Measurements from ENCODE around the gene SLC24A3. TPM values are rescaled to one million over a fixed set of nuclear protein-coding genes. Genes with fewer than 3 reads are reported as not detected.

The SLC24A3 gene
- total RNA-seq, 4 donors from 2014 or later: 4.2 to 6.4 (median 5.6) TPM

DNA sequence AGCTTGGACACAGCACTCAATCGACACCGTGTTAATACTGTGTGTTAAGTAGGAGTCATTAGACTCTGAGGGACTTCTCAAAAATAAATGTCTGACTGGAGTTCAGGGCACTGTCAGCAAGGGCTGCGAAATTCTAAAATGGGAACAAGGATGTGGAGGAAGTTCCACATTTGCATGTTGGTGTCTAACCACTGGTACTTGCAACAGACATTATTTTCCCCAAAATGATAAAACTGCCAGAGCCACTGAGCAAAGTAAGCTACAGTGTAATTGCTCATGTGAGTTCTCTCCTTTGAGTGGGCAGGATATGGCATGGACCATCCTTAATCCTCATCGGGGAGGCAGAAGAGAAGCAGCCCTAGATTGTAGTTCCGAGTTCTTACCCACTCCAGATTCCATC, 215.9 kb downstream of the SLC24A3 start:
- no peaks in the 10 kb centered on the region for H3K36me3 ChIP-seq
- no peak for DNase-seq (ENCODE audit: low spot score in 2 of 2)
- 86% methylated on average over 5 of the region's 5 CpGs for WGBS
- TF ChIP-seq POLR2AphosphoS5 (IDR thresholded peaks at IDR 0.05) (no peak), POLR2A (IDR thresholded peaks at IDR 0.05) (no peak)
- TF ChIP-seq, protein P1, sequence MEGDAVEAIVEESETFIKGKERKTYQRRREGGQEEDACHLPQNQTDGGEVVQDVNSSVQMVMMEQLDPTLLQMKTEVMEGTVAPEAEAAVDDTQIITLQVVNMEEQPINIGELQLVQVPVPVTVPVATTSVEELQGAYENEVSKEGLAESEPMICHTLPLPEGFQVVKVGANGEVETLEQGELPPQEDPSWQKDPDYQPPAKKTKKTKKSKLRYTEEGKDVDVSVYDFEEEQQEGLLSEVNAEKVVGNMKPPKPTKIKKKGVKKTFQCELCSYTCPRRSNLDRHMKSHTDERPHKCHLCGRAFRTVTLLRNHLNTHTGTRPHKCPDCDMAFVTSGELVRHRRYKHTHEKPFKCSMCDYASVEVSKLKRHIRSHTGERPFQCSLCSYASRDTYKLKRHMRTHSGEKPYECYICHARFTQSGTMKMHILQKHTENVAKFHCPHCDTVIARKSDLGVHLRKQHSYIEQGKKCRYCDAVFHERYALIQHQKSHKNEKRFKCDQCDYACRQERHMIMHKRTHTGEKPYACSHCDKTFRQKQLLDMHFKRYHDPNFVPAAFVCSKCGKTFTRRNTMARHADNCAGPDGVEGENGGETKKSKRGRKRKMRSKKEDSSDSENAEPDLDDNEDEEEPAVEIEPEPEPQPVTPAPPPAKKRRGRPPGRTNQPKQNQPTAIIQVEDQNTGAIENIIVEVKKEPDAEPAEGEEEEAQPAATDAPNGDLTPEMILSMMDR (IDR thresholded peaks at IDR 0.05): no peak
- no peak overlapping the region for H3K4me3 ChIP-seq
- H3K27me3 ChIP-seq: no peaks in the 10 kb centered on the region
- no peaks in the 10 kb centered on the region for H3K9me3 ChIP-seq
- no peaks in the 10 kb centered on the region for H3K4me1 ChIP-seq
- no peak overlapping the region for H3K27ac ChIP-seq

DNA sequence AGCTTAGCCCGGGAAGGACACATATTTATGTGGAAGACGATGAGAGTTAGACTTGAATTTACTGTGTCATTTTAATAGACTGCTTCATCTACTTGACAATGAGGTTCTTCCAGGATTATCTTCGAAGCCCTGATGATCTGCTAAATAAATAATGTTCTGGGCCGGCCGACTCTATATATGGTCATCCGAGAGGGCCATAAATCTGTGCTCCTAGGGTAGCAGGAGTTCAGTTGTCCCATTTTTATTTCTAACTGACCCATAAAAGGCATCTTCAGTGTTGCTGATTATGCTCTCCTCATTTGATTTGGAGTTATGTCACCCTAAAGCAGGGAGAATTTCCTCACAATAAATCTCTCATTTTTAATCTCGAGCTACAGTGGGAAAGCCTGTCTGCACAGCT, 217.1 kb downstream of the SLC24A3 start:
- no peak overlapping the region for H3K27ac ChIP-seq
- no peak for DNase-seq (ENCODE audit: low spot score in 2 of 2)
- H3K36me3 ChIP-seq: no peaks in the 10 kb centered on the region
- H3K27me3 ChIP-seq: no peaks in the 10 kb centered on the region
- no peaks in the 10 kb centered on the region for H3K9me3 ChIP-seq
- TF ChIP-seq EP300 (IDR thresholded peaks at IDR 0.05) (no peak), POLR2AphosphoS5 (IDR thresholded peaks at IDR 0.05) (no peak), POLR2A (IDR thresholded peaks at IDR 0.05) (no peak)
- TF ChIP-seq, protein P1 (IDR thresholded peaks at IDR 0.05): no peak
- H3K4me3 ChIP-seq: no peak overlapping the region
- H3K4me1 ChIP-seq: no peaks in the 10 kb centered on the region
- WGBS: 78% methylated on average over 7 of the region's 7 CpGs

DNA sequence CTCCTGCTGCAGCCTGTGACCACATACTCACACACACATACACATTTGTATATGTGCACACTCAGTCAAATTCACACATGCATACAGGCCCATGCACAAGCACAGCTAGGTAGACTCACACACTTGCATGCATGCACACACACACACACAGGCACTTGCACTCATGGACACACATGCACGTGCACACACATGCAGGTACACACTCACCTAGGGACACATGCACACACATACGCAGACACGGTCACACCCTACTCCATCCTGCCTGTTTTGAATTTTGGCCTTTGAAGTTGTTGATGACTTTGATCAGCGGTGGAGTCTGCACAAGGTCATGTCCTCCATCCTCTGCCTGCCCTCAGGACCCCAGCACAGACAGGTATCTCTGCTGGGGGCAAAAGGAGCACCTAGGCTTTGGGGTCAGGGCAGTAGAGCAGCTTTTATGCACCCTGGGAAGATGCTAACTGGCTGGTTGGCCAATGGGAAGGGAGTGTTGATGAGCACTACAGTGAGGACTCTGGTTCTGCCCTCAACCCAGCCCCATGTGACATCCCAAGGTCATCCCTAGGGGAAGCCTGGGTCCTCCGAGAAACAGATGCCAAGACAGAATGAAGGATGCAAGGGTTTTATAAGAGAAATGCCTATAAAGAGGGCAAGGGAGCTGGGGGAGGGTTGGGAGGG, 218.3 kb downstream of the SLC24A3 start:
- WGBS: 91% methylated on average over 5 of the region's 5 CpGs
- H3K27me3 ChIP-seq: no peaks in the 10 kb centered on the region
- H3K36me3 ChIP-seq: no peaks in the 10 kb centered on the region
- TF ChIP-seq, protein P1 (IDR thresholded peaks at IDR 0.05): no peak
- TF ChIP-seq EP300 (IDR thresholded peaks at IDR 0.05) (no peak), POLR2AphosphoS5 (IDR thresholded peaks at IDR 0.05) (no peak), POLR2A (IDR thresholded peaks at IDR 0.05) (no peak)
- DNase-seq (ENCODE audit: low spot score in 2 of 2): no peak
- H3K4me1 ChIP-seq: no peaks in the 10 kb centered on the region
- H3K9me3 ChIP-seq: no peaks in the 10 kb centered on the region
- H3K4me3 ChIP-seq: no peak overlapping the region
- H3K27ac ChIP-seq: no peak overlapping the region

DNA sequence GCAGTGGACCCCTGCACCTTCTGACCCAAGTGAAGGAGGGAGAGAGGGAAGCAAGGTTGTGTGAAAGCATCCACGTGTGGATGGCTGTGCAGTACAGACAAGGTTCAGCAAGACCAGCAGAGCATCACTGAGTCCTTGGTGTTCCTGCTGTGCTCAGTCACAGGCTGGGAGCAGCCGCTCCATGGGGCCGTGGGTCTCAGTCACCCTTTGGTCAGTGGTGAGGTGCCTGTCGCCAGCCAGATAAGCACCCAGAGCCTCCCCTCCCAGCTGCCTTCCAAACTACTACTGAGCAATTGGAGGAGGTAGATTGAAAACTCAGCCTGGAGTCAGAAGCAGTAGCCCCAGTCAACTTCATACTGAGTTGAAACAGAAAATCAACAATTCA, 218.9 kb downstream of the SLC24A3 start:
- WGBS: 63% methylated on average over 4 of the region's 4 CpGs
- Histone ChIP-seq H3K36me3 (no peaks in the 10 kb centered on the region), H3K4me3 (no peak overlapping the region), H3K27me3 (no peaks in the 10 kb centered on the region), H3K4me1 (no peaks in the 10 kb centered on the region), H3K27ac (no peak overlapping the region), H3K9me3 (no peaks in the 10 kb centered on the region)
- DNase-seq (ENCODE audit: low spot score in 2 of 2): no peak
- no peak for TF ChIP-seq POLR2AphosphoS5 (IDR thresholded peaks at IDR 0.05)
- TF ChIP-seq EP300 (IDR thresholded peaks at IDR 0.05): no peak

DNA sequence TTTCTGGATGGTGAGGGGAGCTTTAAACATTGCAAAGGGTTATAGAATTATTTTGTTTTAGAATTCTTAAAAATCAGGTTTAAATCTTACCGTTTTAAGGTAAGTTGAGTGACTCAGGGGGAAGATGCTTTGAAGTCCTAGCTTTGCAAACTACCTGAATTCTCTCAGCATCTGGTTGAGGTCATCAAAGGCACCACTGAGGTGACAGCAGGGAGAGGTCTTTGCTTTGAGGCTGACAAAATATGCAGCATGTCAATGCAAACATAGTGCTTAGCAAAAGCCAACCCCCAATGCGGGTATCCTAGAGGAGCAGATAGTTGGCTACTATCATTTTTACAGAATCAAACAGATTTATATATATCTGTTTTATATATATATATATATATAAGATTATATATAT, 219.5 kb downstream of the SLC24A3 start:
- WGBS: 83% methylated on average over 2 of the region's 2 CpGs

More for the DNA sequence above, 219.5 kb downstream of the SLC24A3 start:
- no peaks in the 10 kb centered on the region for H3K9me3 ChIP-seq
- H3K36me3 ChIP-seq: no peaks in the 10 kb centered on the region
- no peaks in the 10 kb centered on the region for H3K27me3 ChIP-seq
- DNase-seq (ENCODE audit: low spot score in 2 of 2): no peak
- TF ChIP-seq, protein P1 (IDR thresholded peaks at IDR 0.05): no peak
- TF ChIP-seq EP300 (IDR thresholded peaks at IDR 0.05) (no peak), POLR2A (IDR thresholded peaks at IDR 0.05) (no peak), POLR2AphosphoS5 (IDR thresholded peaks at IDR 0.05) (no peak)
- no peak overlapping the region for H3K27ac ChIP-seq
- no peaks in the 10 kb centered on the region for H3K4me1 ChIP-seq
- no peak overlapping the region for H3K4me3 ChIP-seq

Data from suprapubic skin (tissue), 4 donors.